Left colon (tissue), 2 donors: ENCODE measurements around the gene FSIP1. TPM values are rescaled to one million over a fixed set of nuclear protein-coding genes. Genes with fewer than 3 reads are reported as not detected.
A peak's percentile ranks its signal among the peaks of the same experiment; 100 is the strongest.

Experiments used
- ATAC-seq: fragments of 200-7000 bp; cut with Tn5 transposase; one replicate; pipeline ENCODE4 v1.9.1; 2020; ENCODE audit warnings: mild to moderate bottlenecking, moderate library complexity
- DNase-seq, 2 donors: peaks; one replicate each; pipeline ENCODE4 v3.0.0-alpha.2; 2020
- intact Hi-C, 2 donors: fragments of 100-400 bp; cut with DNase I in 1 of 2; cut with micrococcal nuclease in 1 of 2; formaldehyde crosslinking; loops; one replicate each; pipeline versions ENCODE4 v1.11.2 to v1.14.0; 2022; cut with DNase I, micrococcal nuclease
- total RNA-seq, 2 donors: library from RNA; stranded (reverse); fragmentation: NEBNext Ultra II Directional; extraction: Animal tissue kit (Norgen Biotek cat#: 25700); gene quantifications; one replicate each; pipeline ENCODE4 v1.2.1, GENCODE V29; 2021
- donor health status: DM: no; HTN: no; CAD: no.
- donor health status: DM: yes; HTN: yes; CAD: no.

FSIP1 gene
- total RNA-seq, 2 donors from 2014 or later = 8.2 to 8.6 TPM

- intact Hi-C loops = no loop called here
- ATAC-seq (no peak), DNase-seq (no peak)
Observed at GRCh38 chr15:39618063-39618823, 164.4 kb downstream of the FSIP1 start.

- intact Hi-C loops = no loop called here
- DNase-seq = no peak
- ATAC-seq = peak; percentile 57
Observed at GRCh38 chr15:39616731-39617455, 165.7 kb downstream of the FSIP1 start.

DNA sequence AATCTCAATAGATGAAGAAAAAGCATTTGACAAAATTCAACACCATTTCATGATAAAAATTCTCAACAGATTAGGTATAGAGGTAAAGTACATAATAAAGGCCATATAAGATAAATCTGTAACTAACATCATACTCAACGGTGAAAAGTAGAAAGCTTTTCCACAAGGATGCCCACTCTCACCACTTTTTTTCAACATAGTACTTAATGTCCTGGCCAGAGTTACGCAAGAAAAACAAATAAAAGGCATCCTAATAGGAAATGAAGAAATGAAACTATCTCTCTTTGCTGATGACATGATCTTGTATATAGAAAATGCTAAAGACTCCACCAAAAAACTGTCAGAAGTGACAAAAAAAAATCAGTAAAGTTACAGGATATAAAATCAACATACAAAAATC, 168.8 kb downstream of the FSIP1 start:
- DNase-seq = no peak
- ATAC-seq = no peak
- intact Hi-C loops = no loop called here

- intact Hi-C loops = no loop called here
- ATAC-seq = no peak
- DNase-seq = no peak
Observed at GRCh38 chr15:39613271-39613670, 169.4 kb downstream of the FSIP1 start.

DNA sequence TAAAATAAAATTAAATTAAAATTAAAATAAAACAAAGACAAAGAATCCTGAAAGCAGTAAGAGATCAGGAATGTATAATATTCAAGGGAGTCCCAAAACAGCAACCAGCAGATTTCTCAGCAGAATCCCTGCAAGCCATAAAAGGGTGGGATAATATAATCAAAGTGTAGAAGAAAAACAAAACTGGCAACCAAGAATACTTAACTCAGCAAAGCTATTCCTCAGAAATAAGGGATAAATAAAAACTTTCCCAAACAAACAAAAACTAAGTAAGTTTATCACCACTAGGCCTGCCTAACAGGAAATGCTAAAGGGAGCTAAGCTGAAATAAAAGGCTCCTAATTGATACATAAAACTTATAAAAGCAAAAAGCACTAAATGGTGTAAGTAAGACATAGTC, 172.0 kb downstream of the FSIP1 start:
- ATAC-seq (no peak), DNase-seq (no peak)
- intact Hi-C loops = no loop called here

DNA sequence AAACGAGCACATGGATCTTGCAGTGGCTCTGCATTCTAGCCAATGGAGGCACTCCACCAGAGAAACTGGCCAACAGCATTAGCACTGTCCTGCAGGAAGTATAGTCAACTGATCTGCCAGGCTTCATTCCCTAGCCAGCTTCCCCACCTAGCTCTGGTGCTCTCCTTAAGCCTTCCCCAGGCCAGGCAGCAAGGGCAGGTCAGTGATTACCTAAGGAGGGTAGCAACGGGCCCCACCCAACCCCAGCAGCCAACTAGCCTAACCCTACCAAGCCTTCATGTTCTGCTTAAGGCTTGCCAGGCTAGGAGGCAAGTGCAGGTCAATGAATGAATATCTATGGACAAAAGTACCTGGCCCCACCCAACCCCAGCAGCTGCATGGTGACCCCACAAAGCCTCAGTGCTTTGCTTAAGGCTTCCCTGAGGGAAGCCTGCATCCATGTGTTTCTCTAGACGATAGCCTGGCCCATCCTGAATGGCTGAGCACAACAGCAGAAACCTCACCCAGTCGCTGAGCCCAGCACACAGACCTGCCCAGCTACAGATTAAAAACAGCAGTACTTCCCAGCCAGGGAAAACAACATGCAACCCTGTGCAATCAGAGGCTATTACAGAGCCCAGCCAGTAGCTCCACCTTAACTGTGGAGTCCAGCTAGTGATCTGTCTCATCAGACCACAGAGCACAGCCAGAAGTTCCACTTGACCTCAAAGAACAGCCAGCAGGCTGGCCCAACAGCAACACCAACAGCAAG, 173.3 kb downstream of the FSIP1 start:
- ATAC-seq (peak; percentile 94), DNase-seq (peak; percentile 74 to 78)
- intact Hi-C loops = no loop called here

- peak; percentile 45 for ATAC-seq
- intact Hi-C loops = no loop called here
- no peak for DNase-seq
Observed at GRCh38 chr15:39608185-39609139, 174.2 kb downstream of the FSIP1 start.

GRCh38 chr15:39605146-39605545, 177.5 kb downstream of the FSIP1 start:
- no peak for DNase-seq
- intact Hi-C loops = no loop called here
- ATAC-seq = no peak

GRCh38 chr15:39602143-39602542, 180.5 kb downstream of the FSIP1 start:
- DNase-seq = no peak
- ATAC-seq = no peak
- intact Hi-C loops = no loop called here

- DNase-seq = no peak
- intact Hi-C loops = loop anchor here in 1 of 2 donors (10.0 kb wide), 1 partner anchor 155 kb away; no protein-coding TSS in a partner anchor
- no peak for ATAC-seq
Observed at GRCh38 chr15:39599871-39600270, 182.8 kb downstream of the FSIP1 start.

- ATAC-seq (peak; percentile 14), DNase-seq (no peak)
- intact Hi-C loops = loop anchor here in 1 of 2 donors (10.0 kb wide), 1 partner anchor 156 kb away; no protein-coding TSS in a partner anchor
Observed at GRCh38 chr15:39598958-39599845, 183.4 kb downstream of the FSIP1 start.

GRCh38 chr15:39598186-39598850, 184.3 kb downstream of the FSIP1 start:
- ATAC-seq = peak; percentile 78
- no peak for DNase-seq
- intact Hi-C loops = loop anchor here in 1 of 2 donors (10.0 kb wide), 1 partner anchor 156 kb away; no protein-coding TSS in a partner anchor

DNA sequence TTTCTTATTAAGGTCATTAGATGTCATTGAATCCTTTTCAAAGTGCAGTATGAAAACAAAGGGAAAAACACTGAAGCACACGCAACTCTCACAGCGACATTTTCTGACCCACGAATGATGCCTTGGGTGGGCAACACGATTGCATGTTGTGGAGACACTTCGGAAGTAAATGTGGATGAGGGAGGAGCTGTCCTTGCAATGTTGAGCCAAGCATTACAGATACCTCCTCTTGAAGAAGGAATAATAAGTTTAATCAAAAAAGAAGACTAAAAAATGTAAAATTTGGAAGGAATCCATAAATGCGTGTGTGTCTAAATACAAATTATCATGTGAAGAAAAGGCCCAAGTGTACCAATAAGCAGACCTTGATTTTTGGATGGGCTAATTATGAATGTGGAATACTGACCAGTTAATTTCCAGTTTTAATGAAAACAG, 184.9 kb downstream of the FSIP1 start:
- intact Hi-C loops = loop anchor here in 1 of 2 donors (10.0 kb wide), 1 partner anchor 157 kb away; no protein-coding TSS in a partner anchor
- DNase-seq (no peak), ATAC-seq (no peak)

- ATAC-seq (no peak), DNase-seq (no peak)
- intact Hi-C loops = loop anchor here in 1 of 2 donors (10.0 kb wide), 1 partner anchor 157 kb away; no protein-coding TSS in a partner anchor
Observed at GRCh38 chr15:39597336-39597735, 185.3 kb downstream of the FSIP1 start.

- intact Hi-C loops = loop anchor here in 1 of 2 donors (10.0 kb wide), 1 partner anchor 158 kb away; no protein-coding TSS in a partner anchor
- DNase-seq (no peak), ATAC-seq (no peak)
Observed at GRCh38 chr15:39596358-39597051, 186.1 kb downstream of the FSIP1 start.
